HG02852 (cell line): ENCODE results near the gene HMG20A.

Experiments
- ATAC-seq: cut with Tn5 transposase; IDR thresholded peaks from one replicate; pipeline ENCODE4 v1.9.1; 2021; ENCODE audit warnings: mild to moderate bottlenecking, moderate library complexity; ENCODE audit not compliant: unreplicated experiment

Gene HMG20A

DNA sequence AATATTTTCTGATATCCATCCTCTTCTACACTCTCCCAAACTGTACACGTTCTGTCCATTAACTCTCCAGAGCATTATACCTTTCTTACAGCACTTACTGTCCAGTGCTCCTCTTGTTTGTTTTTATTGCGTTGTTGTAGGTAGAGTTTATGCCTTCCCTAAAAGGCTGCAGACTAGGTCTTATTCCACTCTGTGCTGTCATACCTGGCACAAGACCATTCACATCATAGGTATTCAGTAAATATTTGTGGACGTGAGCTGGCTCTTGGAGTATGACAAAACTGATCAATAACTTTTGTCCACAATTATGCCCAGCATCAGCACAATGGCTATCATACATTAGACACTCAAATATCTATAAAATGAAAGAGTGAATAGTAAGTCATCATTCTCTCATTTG lies 4.4 kb downstream of the HMG20A start:
- ATAC-seq, result no peak

DNA sequence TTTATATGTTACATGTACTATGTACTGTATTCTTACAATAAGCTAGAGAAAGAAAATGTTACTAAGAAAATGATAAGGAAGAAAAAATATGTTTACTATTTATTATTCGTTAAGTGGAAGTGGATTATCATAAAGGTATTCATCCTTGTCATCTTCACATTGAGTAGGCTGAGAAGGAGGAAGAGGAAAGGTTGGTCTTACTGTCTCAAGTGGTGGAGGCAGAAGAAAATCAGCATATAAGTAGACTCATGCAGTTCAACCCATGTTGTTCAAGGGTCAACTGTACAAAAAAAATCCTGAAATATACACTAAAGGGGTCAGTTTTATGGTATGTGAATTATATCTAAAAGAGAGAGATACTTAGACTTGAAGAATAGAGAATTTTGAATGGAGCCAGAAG lies 5.7 kb downstream of the HMG20A start:
- no peak for ATAC-seq

DNA sequence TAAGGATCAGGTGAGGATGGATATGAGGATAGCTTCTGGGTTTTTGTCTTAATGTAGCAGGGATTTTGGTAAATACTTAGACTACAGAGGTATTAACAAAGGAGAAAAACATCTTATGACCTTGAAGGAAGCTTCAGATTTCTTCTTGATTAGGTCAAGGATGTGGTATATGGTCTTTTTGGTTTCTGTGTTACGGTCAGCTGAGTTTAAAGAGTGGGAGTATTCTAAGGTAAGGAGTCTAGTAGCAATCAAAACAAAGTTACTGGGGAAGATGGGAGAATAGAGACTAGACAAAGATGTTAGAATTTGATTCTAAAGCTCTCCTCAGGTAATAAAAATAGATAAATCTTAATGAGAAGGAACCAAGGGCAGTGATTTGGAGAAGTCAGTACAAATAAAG lies 6.2 kb downstream of the HMG20A start:
- no peak for ATAC-seq

DNA sequence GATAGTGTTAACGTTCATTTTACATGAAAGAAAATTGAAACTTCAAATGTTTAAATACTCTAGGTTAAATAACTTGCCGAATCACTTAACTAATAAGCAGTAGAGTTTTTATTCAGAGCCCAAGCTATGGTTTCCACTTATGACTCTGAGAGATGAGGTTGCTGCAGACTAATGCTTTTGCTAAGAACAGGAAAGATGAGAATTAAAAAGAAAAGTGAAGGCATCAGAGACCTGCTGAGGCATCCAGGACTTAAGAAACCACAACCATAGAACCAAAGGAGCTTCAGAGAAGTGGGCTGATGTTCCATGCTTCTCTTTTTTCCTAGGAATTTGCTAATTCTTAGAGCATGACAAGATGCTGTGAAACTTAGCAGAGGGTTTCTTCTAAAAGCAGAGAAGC lies 9.5 kb downstream of the HMG20A start:
- no peak for ATAC-seq

DNA sequence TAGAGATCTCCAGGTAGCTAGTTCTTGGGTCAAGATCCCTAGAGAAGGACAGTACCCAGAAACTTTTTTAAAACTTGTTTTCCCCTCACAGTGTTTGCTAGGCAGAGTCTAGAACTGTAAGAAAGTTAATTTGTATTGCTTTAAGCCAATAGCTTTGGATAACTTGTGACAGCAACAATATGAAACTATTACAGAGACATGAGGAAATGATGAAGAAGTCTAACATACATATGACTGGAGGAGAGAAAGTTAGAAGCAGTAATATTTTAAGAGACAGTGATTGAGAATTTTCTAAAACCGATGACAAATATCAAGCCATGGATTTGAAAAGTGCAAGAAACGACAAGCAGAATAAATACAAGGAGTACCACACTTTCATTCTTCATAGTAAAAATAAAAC lies 10.0 kb downstream of the HMG20A start:
- no peak for ATAC-seq

DNA sequence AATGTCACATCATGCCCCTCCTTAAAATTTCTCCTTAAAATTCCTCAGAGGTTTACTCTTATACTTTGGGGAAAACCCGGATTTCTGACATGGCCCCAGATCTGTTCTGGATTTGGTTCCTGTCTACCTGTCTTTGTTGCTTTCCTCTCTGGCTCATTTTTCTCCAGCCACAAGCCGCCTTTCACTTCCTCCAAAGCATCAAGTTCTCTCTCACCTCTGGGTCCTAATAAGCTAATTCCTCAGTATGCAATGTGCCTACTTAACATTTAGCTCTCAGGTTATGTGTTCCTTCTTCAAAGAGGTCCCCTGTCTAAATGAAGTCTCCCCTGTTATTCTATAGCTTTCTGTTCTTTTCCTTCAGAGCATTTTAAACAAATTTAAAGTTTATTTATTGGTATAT lies 16.1 kb downstream of the HMG20A start:
- no peak for ATAC-seq

DNA sequence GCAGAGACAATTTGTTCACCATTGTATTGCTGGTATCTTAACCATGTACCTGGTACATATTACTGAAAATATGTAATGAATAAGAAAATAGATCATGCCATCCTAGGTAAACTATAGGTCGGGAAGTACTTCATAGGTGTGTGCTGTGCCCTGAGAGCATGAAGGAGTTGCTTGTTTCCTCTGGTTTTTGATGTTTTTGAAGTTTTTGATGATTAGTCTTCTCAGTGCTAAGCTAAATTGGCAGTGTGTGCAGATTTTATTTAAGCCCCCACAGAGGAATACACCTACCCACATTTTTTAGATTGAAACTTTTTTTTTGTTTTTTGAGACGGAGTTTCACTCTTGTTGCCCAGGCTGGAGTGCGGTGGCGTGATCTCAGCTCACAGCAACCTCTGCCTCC lies 16.6 kb downstream of the HMG20A start:
- ATAC-seq, result no peak

DNA sequence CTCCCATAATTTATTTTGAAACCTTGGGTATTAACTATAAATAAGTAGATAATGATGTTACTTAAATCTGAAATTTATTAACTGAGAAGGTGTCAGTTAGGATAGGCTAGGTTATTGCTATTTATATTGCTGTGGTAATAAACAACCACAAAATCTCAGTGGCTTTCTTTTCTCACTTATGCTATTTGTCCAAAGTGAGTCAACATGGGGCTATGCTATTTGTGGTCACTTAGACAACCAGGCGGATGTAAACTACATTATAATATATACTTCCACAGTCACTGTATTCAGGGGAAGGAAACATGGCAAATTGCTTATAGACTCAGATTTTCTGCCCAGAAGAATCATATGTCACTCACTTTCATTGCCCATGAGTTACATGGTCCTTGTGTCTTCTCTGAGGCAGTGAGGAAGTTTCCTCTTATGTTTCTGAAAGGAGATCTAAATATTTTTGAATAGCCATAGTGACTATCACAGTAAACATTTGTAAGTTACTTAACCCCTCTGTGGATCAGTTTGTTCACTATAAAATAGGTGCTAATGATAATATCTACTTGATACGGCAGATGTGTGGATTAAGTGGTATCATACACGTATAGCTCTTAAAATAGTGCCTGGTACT lies 19.8 kb downstream of the HMG20A start:
- ATAC-seq, result peak; percentile 77

DNA sequence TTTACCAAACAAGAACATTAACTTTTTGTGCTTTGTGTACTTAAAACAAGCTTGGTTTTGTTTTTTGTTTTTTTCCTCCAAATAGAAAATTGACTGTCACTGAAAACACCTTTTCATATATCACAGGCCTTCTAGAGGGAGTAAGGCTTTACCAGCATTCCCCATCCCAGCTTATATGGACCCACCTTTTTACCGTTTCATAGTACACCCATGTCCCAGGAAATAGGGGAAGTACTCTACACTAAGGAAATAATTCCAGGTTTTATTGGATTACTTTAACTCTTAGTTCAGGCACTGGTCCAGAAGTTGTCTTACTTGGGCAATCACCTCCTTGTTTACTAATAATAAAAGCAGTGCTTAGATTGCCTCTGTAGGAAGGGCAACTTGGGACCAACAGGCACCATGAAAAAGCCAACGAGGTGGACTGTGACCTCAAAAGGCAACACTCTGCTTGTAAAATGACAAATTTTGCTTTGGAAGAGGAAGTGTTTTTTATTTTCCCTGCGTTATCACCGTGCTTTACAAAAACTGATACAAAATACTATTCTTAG lies 26.2 kb downstream of the HMG20A start:
- no peak for ATAC-seq

DNA sequence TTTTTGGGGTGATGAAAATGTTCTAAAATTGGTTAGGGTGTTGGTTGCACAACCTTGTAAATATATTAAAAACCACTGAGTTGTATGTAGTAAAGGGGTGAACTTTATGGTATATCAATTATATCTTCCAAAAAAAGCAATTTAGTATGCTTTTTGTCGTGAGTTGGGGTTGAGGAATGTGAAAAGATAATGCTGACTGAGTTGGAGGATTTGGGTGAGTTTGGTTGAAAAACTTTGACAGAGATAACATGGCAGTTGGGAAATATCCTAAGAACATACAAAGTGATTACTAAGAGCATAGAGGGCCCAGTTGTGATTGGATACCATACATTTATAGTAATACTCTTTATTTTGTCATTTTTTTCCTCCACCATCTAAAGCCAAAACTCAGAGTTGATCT lies 33.6 kb downstream of the HMG20A start:
- no peak for ATAC-seq

DNA sequence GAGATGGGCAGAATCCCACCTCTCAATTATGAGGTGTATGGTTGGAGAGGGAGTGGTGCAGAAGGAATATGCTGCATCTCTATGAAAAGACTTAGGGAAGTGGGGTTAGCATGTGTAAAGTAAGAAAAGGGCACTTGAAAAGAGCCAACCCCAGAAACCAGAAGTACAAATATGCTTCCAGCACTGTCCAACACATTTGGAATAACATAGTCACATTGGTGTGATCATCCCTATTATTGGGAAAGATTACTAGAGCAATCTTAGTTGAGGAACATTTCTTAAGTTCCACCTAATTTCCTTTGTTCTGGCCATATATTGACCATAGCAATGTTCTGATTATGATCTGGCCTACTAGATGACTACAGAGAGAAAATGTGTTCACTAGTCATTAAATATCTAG lies 34.3 kb downstream of the HMG20A start:
- ATAC-seq, result no peak

DNA sequence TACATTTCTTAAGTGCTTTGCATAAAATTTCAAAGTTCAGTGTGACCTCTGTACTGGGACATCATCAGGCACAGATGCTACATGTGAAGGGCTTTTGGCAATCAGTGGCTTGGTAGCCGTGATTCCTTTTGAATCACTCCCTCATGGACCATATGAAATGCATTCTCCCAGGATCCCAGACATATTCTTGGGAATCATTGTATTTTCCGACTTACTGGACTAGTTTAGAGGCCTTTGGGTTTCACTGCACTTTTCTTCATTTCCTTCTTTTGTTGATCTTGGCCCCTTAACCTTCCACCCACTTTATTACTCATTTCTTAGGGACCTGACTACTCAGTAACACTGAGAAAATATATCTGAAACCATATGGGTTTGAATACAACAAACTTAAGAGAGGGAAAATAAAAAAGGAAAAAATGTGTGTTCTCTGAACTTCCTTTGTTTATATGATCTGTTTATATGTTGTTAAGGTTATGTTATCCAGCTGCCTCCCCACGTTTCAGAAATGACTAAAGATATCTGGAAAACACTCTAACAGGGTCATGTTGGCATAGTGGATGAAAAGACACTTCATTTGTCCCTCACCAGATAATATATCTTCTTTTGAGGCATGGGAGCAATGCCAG lies 35.1 kb downstream of the HMG20A start:
- no peak for ATAC-seq

DNA sequence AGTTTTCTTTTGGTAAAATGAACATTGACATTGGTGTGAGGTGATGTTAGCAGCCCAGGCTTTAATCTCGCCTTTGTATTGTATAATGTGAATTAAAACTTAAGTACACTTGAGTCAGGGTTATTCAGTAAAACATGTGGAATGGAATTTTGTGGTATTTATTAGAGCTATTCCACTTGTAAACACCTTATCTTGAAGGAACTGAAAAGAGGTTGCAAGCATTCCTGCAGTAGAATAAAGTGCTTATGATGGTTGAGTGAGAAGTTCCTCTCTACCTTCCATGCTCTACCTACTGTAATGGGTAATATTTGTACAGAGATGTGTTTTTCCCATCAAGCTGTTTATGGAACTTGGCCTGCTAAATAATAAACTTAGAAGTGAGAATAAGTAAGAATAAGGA lies 36.1 kb downstream of the HMG20A start:
- ATAC-seq, result no peak

DNA sequence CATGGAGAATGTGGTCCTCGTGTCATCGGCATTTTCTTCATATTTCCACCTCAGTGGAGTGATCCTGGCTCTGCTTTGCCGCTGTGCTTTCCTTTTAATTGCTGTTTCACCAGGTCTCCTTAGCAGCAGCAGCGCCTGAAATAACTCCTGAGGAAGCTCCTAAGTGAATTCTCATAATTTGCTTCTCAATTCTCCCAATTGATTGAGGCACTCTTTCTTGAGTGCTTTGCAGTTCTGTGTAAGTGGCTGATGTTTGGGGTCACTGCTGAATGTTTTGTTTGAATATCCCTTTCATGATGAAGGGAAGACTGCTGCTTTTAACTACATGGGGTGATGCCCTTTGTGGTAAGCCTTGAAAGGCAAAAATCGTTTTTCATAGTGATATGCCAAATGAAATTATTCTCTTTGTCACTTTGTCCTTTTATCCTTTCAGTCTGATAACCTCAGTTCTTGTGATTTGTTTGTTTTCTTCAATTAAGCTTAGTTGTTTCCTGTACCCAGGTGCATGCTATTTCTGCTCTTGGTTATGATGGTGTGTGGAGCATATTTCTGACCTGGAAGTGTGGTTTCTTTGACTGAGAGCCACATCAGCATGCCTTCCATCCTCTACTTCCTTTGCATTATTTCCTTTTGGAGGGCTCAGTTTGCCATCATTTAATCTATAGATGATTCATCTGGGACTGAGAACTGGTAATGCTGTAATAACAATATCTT lies 36.7 kb downstream of the HMG20A start:
- no peak for ATAC-seq

DNA sequence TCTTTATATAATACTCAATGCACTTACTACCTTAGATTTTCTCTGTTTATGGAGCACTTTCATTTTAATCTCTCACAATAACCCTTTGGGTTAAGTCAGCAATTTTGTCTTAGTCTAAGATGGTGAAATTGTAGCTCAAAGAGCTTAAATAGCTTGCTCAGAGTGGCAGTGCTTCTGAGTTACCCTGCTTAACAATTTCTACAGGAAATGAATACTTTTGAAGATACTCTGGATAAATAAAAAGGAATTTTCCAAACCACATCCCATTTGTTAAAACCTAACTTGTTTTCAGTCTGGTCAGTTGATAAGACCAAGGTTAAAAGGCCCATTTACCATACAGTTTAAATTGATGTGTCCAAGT lies 37.2 kb downstream of the HMG20A start:
- ATAC-seq, result no peak

DNA sequence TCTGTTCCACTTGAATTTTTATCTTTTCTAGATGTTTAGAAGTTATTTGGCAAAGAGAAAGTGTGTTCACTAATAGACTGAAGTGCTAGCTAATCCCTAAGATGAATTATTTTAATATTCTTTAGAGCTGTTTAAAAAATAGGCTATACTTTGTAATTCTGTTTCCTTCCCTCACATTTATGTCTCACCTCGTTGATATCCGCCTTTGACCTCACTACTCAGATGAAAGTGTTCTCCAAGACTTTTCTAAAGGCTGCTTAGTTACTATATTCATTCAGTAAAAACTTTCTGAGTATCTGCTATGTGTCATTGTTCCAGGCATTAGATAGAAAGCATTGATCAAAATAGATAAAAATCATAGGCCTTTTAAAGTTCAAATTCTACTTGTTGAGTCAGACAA lies 38.3 kb downstream of the HMG20A start:
- ATAC-seq, result no peak

DNA sequence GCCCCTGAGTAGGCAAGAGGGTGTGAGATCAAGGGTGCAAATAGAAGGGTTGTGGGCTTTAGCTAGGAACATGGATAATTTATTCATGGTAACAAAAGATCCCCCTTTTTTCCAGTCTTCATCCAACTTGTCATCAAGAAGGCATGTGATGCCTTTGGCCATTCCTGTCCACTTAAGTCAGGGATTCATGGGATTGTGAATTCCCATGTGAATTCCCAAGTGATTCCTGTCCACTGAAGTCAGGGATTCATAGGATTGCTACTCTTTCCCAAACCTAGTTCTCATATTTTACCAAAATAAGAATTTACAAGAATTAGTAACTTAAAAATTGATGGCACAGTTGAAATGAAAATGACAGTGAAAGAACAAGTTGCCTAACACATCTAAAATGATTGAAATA lies 40.8 kb downstream of the HMG20A start:
- ATAC-seq, result no peak

DNA sequence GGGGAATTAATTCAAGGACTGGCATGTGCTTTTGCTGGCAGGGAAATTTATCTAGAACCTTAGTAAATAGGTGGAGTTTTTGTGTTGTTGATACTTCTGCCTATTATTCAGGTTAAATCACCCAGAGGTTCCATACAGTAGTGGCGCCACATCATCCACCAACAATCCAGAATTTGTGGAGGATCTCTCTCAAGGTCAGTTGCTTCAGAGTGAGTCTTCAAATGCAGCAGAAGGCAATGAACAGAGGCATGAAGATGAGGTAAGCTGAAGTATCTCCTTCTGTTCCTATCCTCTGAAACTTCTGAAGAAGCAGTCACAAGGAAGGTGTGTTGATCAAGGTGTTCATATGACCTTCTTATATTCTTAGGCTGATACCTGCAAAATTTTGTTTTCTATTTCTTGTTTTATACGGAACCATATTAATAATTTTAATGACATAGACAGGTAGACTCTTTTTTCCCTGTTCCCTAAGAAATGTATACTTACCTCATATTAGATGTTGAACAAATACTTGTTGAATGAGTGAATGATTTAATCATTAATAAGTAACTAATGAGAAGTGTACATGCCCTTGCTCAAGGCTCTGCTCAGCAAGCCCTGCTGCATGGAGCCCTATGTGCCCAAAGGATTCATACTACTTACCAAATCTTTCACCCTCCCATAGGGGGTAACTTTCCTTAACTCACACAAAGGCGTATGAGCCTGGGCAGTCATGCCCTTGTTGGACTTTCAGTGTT lies 43.6 kb downstream of the HMG20A start:
- ATAC-seq, result no peak

DNA sequence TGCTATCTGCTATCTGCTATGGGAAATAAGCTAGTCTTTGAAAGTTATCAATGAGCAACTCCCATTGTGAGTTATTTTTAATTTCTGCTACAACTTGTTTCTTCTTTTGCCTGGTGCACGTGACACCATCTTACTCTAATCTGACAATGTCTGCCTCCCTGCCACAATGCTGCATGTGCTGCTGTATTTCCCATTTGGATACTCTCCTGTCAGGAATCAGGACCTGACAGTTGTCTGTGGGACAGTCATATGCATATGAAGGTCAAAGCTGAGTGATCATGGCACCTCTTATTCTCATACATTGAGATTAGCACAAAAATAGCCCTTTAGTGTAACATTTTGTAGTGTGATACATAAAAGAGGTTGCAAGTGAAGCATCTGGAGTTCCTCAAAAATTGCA lies 45.8 kb downstream of the HMG20A start:
- no peak for ATAC-seq

DNA sequence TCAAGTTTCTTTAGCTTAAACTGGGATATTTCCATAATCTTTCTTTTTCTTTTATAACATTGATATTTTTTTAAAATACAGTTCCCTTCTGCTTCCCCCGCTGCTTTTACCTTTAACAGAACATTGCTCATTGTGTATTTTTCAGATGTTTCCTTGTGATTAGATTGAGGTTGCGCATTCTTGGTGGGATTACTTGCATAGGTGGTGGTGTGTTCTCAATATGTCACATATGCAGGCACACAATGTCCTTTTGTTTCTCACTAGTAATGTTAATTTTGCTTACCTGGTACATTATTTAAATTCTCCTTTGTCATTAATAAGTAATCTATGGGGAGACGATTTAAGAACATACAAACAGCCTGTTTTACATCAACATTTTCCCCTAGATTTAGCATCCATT lies 48.2 kb downstream of the HMG20A start:
- no peak for ATAC-seq

DNA sequence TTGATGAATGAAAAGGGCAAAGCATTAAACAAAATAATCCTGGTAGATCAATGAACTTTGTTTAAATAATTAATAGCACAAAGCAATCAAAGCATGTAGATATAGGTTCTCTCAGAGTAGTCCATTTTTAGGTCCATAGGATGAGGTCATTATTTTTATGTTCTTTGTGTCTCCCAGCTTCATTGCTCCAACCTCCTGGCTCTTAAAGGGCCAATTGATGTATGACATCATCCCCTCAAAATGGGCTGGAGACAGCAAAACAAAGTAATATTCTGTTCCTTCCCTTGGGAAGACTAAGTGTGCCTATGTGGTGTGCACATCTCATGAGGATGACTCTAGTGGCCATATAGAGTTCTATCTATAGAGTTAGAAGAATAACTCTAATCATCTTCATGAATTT lies 49.5 kb downstream of the HMG20A start:
- ATAC-seq, result no peak

DNA sequence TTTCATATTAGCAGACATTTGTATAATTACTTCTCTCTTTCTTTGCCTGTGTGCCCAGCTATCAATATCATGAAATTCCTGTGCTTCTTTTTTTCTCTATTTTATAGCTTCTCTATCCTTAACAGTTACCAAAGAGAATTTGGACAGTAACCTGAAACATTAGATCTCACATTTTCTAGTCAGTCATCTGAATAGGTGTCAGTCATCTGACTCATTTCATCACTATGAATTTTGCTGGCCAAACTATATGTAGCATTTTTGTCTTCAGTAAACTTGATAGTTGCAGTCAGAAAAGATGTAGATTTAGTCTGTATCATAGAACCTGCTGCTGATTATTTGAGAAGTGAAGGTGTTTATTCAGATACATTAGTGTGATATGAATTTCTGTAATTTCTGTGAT lies 52.6 kb downstream of the HMG20A start:
- no peak for ATAC-seq
